HepG2 (cell line): Measurements from ENCODE around the gene ELL. TPM values are rescaled to one million over a fixed set of nuclear protein-coding genes. Genes with fewer than 3 reads are reported as not detected.

Source experiments
- ARNT2 ChIP-seq: sonication (generic); formaldehyde crosslinking; IDR thresholded peaks from 2 replicates; pipeline ENCODE4 v1.8.0; 2022; ENCODE audit warnings: mild to moderate bottlenecking, low read depth, missing genetic modification reagents, moderate library complexity
- CHCHD3 ChIP-seq: sonication (generic); formaldehyde crosslinking; IDR thresholded peaks from 2 replicates; pipeline ENCODE4 v1.8.0; 2022; ENCODE audit warnings: mild to moderate bottlenecking, missing genetic modification reagents, moderate library complexity
- ELF1 ChIP-seq: sonication (generic); formaldehyde crosslinking; IDR thresholded peaks from 2 replicates; pipeline ENCODE4 v1.4.0; 2020; ENCODE audit warnings: missing genetic modification reagents
- FOXO1 ChIP-seq: sonication (generic); formaldehyde crosslinking; IDR thresholded peaks from 2 replicates; pipeline ENCODE4 v1.4.0; 2020; ENCODE audit warnings: missing genetic modification reagents
- GABPA ChIP-seq, 2 experiments: IDR thresholded peaks; 2 replicates each; pipeline ENCODE4 v1.6.1; 2011 to 2016; ENCODE audit warnings: low read depth in 2 of 2, low read length in 1 of 2, missing biosample characterization in 1 of 2, missing genetic modification characterization in 1 of 2
- HOXA7 ChIP-seq: sonication (generic); formaldehyde crosslinking; IDR thresholded peaks from 2 replicates; pipeline ENCODE4 v1.8.1; 2022; ENCODE audit warnings: mild to moderate bottlenecking, missing genetic modification reagents, moderate library complexity
- JUND ChIP-seq: sonication (generic); formaldehyde crosslinking; IDR thresholded peaks from 2 replicates; pipeline ENCODE4 v1.8.0; 2022; ENCODE audit warnings: mild to moderate bottlenecking, missing genetic modification reagents
- KAT7 ChIP-seq: IDR thresholded peaks from 2 replicates; pipeline ENCODE4 v1.6.1; 2018; ENCODE audit warnings: borderline replicate concordance, missing compliant biosample characterization
- KDM2A ChIP-seq: sonication (generic); formaldehyde crosslinking; IDR thresholded peaks from 2 replicates; pipeline ENCODE4 v1.4.0; 2020; ENCODE audit warnings: low read depth, missing genetic modification reagents, borderline replicate concordance
- MEIS1 ChIP-seq: sonication (generic); formaldehyde crosslinking; IDR thresholded peaks from 2 replicates; pipeline ENCODE4 v1.9.0; 2021; ENCODE audit warnings: mild to moderate bottlenecking, missing genetic modification reagents, moderate library complexity, borderline replicate concordance
- MIER2 ChIP-seq: IDR thresholded peaks from 2 replicates; pipeline ENCODE4 v1.6.1; 2016; ENCODE audit warnings: missing biosample characterization, missing genetic modification reagents
- NR1H2 ChIP-seq: sonication (generic); formaldehyde crosslinking; IDR thresholded peaks from 2 replicates; pipeline ENCODE4 v1.8.1; 2022; ENCODE audit warnings: low read depth, missing genetic modification reagents, borderline replicate concordance
- NR2F6 ChIP-seq, 2 experiments: IDR thresholded peaks; 2 replicates each; pipeline ENCODE4 v1.6.1; 2016; ENCODE audit warnings: antibody characterized with exemption in 1 of 2, mild to moderate bottlenecking in 1 of 2
- POLR2AphosphoS5 ChIP-seq: IDR thresholded peaks from 2 replicates; pipeline ENCODE4 v1.6.1; 2012; ENCODE audit warnings: low read depth, low read length
- RFXANK ChIP-seq: IDR thresholded peaks from 2 replicates; pipeline ENCODE4 v1.6.1; 2016
- SNAPC4 ChIP-seq: sonication (generic); formaldehyde crosslinking; IDR thresholded peaks from 2 replicates; pipeline ENCODE4 v1.4.0; 2020; ENCODE audit warnings: mild to moderate bottlenecking, missing genetic modification reagents
- TAF1 ChIP-seq: sonication (generic); formaldehyde crosslinking; IDR thresholded peaks from 2 replicates; pipeline ENCODE4 v1.4.0; 2020; ENCODE audit warnings: missing genetic modification reagents
- XRCC5 ChIP-seq: fragments of 200-400 bp; formaldehyde crosslinking; optimal IDR thresholded peaks from 2 replicates; pipeline ENCODE3; 2017; ENCODE audit warnings: mild to moderate bottlenecking, low read length
- ZBTB49 ChIP-seq: sonication (generic); formaldehyde crosslinking; IDR thresholded peaks from 2 replicates; pipeline ENCODE4 v1.4.0; 2020; ENCODE audit warnings: missing genetic modification reagents, borderline replicate concordance
- ZNF124 ChIP-seq: sonication (generic); formaldehyde crosslinking; IDR thresholded peaks from 2 replicates; pipeline ENCODE4 v1.4.0; 2020; ENCODE audit warnings: missing genetic modification reagents
- ZNF264 ChIP-seq: sonication (generic); formaldehyde crosslinking; IDR thresholded peaks from 2 replicates; pipeline ENCODE4 v1.4.0; 2020; ENCODE audit warnings: missing genetic modification reagents
- ZNF451 ChIP-seq: sonication (generic); formaldehyde crosslinking; IDR thresholded peaks from 2 replicates; pipeline ENCODE4 v1.5.0; 2020; ENCODE audit warnings: mild to moderate bottlenecking, missing genetic modification reagents
- ZNF674 ChIP-seq: sonication (generic); formaldehyde crosslinking; IDR thresholded peaks from 2 replicates; pipeline ENCODE4 v1.5.0; 2020; ENCODE audit warnings: low read depth, mild to moderate bottlenecking, missing genetic modification reagents
- ZNF75D ChIP-seq: sonication (generic); formaldehyde crosslinking; IDR thresholded peaks from 2 replicates; pipeline ENCODE4 v1.8.1; 2023; ENCODE audit warnings: missing genetic modification reagents, mild to moderate bottlenecking, borderline replicate concordance
- polyA plus RNA-seq, 8 experiments: library from polyadenylated mRNA; depleted of rRNA in 3 of 8; stranded (reverse) in 7 of 8; unstranded in 1 of 8; fragments of >200 nt; fragmentation: Illumina TruSeq in 4 of 8; extraction: Trizol in 4 of 8; gene quantifications; 2 replicates each; pipeline versions ENCODE4 v1.2.1 to v1.2.3, GENCODE V29; 2011 to 2016; ENCODE audit warnings: low read depth in 4 of 8, missing spikeins in 1 of 8, mixed read lengths in 1 of 8; ENCODE audit not compliant: insufficient read depth in 1 of 8
- total RNA-seq, 5 experiments: library from RNA; depleted of rRNA; stranded (reverse); fragments of >200 nt; fragmentation: Illumina TruSeq; extraction: Trizol; gene quantifications; 2 replicates each; pipeline ENCODE4 v1.2.3, GENCODE V29; 2016; ENCODE audit warnings: low read depth in 1 of 5

The ELL gene
- total and polyA plus RNA-seq, 2 of the 13 experiments (the other 11 are each of a cell fraction or from before 2014, with no cell fraction given), result 3.7 to 5.4 TPM

GRCh38 chr19:18478545-18479311 is 43.1 kb downstream of the ELL start (continued):
- TF ChIP-seq SNAPC4 (CRISPR knock-in tag), result peak; percentile 80; the same call in 1 of the 2 replicates
- TF ChIP-seq HOXA7, result no peak
- TF ChIP-seq POLR2AphosphoS5, result peak; percentile 52; the same call in 1 of the 2 replicates
- peak; percentile 53; the same call in 1 of the 2 replicates for TF ChIP-seq TAF1 (CRISPR knock-in tag)
- peak; percentile 92 for TF ChIP-seq FOXO1 (CRISPR knock-in tag)
- TF ChIP-seq NR2F6 (IDR thresholded peaks at IDR 0.05), result peak; percentile 42; the same call in 1 of the 2 replicates
- TF ChIP-seq NR2F6 (CRISPR knock-in tag; IDR thresholded peaks at IDR 0.05), result peak; percentile 77
- TF ChIP-seq MEIS1, result peak; percentile 78
- TF ChIP-seq MIER2 (CRISPR knock-in tag), result peak; percentile 51; the same call in 1 of the 2 replicates
- peak; percentile 82; the same call in 1 of the 2 replicates for TF ChIP-seq ZNF124 (CRISPR knock-in tag)
- TF ChIP-seq ZNF264 (CRISPR knock-in tag), result peak; percentile 89; the same call in 1 of the 2 replicates
- peak; percentile 81; the same call in 1 of the 2 replicates for TF ChIP-seq ARNT2
- no peak for TF ChIP-seq RFXANK (CRISPR knock-in tag)
- TF ChIP-seq JUND (CRISPR knock-in tag), result 0 out of 2 replicates have a peak, but pooled peaks have one; percentile 33
- TF ChIP-seq NR1H2 (CRISPR knock-in tag), result no peak
- TF ChIP-seq KAT7, result peak; percentile 60; the same call in 1 of the 2 replicates
- no peak for TF ChIP-seq XRCC5
- no peak for TF ChIP-seq CHCHD3 (CRISPR knock-in tag)
- TF ChIP-seq ZBTB49 (CRISPR knock-in tag), result peak; percentile 69; the same call in 1 of the 2 replicates
- TF ChIP-seq ZNF674 (CRISPR knock-in tag), result no peak
- TF ChIP-seq GABPA (IDR thresholded peaks at IDR 0.05; ENCODE audit: low read depth, low read length), result peak; percentile 74
- TF ChIP-seq GABPA (CRISPR knock-in tag; IDR thresholded peaks at IDR 0.05; ENCODE audit: low read depth), result peak; percentile 95
- TF ChIP-seq ZNF451 (CRISPR knock-in tag), result peak; percentile 61; the same call in 1 of the 2 replicates
- TF ChIP-seq ELF1 (CRISPR knock-in tag), result peak; percentile 98
- TF ChIP-seq KDM2A, result peak; percentile 77
- TF ChIP-seq ZNF75D (CRISPR knock-in tag), result no peak
